Neural crest cell (in vitro differentiated cells): ENCODE measurements around the gene PRKCI. TPM values are rescaled to one million over a fixed set of nuclear protein-coding genes. Genes with fewer than 3 reads are reported as not detected.

Source experiments
- DNase-seq: peaks from one replicate; pipeline ENCODE4 v3.0.0; 2021; ENCODE audit warnings: low read depth, mixed read lengths, low spot score
- H3K27ac Mint-ChIP-seq: one replicate; pipeline ENCODE4 v1.8.0; 2021; ENCODE audit warnings: mild to moderate bottlenecking, mixed read lengths; ENCODE audit not compliant: unreplicated experiment
- H3K27me3 Mint-ChIP-seq: 2 replicates; pipeline ENCODE4 v1.8.0; 2021; ENCODE audit warnings: low read depth, mild to moderate bottlenecking, mixed read lengths
- H3K36me3 Mint-ChIP-seq: 2 replicates; pipeline ENCODE4 v1.8.0; 2021; ENCODE audit warnings: low read depth, mild to moderate bottlenecking, mixed read lengths
- H3K4me1 Mint-ChIP-seq: 2 replicates; pipeline ENCODE4 v1.8.0; 2021; ENCODE audit warnings: mixed read lengths
- H3K4me3 Mint-ChIP-seq: one replicate; pipeline ENCODE4 v1.8.0; 2021; ENCODE audit warnings: mild to moderate bottlenecking, mixed read lengths
- H3K9me3 Mint-ChIP-seq: 2 replicates; pipeline ENCODE4 v1.8.0; 2021; ENCODE audit warnings: mixed read lengths
- total RNA-seq: library from RNA; stranded (reverse); gene quantifications from 2 replicates; pipeline ENCODE4 v1.2.1, GENCODE V29; 2021
- TF ChIP-seq, protein P1 (sequence below): fragments of 200-600 bp; sonication (generic); conservative IDR thresholded peaks from 2 replicates; pipeline ENCODE4 v1.5.0; 2021; ENCODE audit warnings: antibody characterized with exemption, mild to moderate bottlenecking

The PRKCI gene
- total RNA-seq, 1 donor from 2014 or later = 33.4 TPM

DNA sequence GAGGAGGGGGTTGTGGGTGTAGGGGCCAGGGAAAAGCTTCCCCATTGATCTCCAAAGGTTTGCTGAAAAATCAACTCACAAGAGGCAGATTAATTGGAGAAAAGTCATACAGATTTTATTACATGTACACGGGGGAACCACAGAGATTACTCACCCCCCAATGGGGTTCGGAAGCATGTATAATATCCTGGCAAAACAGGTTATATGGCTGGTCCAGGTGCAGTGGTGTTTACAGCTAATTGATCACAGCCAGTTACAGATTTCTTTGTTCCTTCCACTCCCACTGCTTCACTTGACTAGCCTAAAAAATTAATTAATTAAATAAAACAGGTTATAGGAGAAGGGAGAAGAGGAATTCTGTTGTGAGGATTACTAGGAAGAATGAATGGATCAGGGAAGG is 22.4 kb downstream of the PRKCI start:
- H3K27me3 Mint-ChIP-seq = no peaks in the 10 kb centered on the region
- H3K9me3 Mint-ChIP-seq = no peaks in the 10 kb centered on the region
- H3K27ac Mint-ChIP-seq = no peak overlapping the region
- peaks cover 5% of the 10 kb centered on the region for H3K36me3 Mint-ChIP-seq
- no peaks in the 10 kb centered on the region for H3K4me1 Mint-ChIP-seq
- no peak overlapping the region for H3K4me3 Mint-ChIP-seq
- TF ChIP-seq, protein P1, sequence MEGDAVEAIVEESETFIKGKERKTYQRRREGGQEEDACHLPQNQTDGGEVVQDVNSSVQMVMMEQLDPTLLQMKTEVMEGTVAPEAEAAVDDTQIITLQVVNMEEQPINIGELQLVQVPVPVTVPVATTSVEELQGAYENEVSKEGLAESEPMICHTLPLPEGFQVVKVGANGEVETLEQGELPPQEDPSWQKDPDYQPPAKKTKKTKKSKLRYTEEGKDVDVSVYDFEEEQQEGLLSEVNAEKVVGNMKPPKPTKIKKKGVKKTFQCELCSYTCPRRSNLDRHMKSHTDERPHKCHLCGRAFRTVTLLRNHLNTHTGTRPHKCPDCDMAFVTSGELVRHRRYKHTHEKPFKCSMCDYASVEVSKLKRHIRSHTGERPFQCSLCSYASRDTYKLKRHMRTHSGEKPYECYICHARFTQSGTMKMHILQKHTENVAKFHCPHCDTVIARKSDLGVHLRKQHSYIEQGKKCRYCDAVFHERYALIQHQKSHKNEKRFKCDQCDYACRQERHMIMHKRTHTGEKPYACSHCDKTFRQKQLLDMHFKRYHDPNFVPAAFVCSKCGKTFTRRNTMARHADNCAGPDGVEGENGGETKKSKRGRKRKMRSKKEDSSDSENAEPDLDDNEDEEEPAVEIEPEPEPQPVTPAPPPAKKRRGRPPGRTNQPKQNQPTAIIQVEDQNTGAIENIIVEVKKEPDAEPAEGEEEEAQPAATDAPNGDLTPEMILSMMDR = no peak
- DNase-seq = no peak

DNA sequence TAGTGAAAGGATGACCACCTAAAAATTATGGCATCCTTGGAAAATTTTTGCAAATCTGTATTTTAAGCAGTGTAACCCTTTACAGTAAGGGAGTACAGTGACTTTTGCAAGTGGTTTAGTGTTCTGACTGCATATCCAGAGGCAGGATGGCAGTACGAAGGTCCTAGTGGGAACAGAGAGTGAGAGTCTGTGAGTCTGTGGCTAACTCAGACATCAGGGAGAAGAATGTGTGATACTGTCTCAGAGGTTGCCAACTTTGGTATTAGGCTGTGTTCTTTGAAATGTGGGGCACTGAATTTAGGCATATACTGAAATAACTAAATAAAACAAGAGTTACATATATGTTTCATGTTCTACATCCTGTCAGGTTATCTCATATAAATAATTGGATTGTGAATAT is 25.7 kb downstream of the PRKCI start:
- no peak for DNase-seq
- H3K27me3 Mint-ChIP-seq = no peaks in the 10 kb centered on the region
- TF ChIP-seq, protein P1 = no peak
- H3K36me3 Mint-ChIP-seq = peaks cover 7% of the 10 kb centered on the region
- H3K4me3 Mint-ChIP-seq = no peak overlapping the region
- H3K4me1 Mint-ChIP-seq = no peaks in the 10 kb centered on the region
- H3K27ac Mint-ChIP-seq = peak overlapping the region; percentile 91
- no peaks in the 10 kb centered on the region for H3K9me3 Mint-ChIP-seq

DNA sequence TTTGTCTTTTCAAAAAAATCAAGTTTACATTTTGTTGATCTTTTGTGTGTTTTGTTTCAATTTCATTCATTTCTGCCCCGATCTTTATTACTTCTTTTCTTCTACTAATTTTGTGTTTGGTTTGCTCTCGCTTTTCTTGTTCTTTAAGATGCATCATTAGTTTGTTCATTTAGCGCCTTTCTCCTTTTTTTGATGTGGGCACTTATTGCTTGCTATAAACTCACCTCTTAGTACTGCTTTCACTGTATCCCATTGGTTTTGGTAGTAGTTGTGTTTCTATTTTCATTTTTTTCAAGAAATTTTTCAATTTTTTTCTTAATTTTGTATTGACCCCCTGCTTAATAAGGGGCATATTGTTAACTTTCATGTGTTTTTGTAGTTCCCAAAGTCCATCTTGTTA is 34.4 kb downstream of the PRKCI start:
- Mint-ChIP-seq H3K4me1 (no peaks in the 10 kb centered on the region), H3K27me3 (no peaks in the 10 kb centered on the region), H3K36me3 (peaks cover 36% of the 10 kb centered on the region), H3K4me3 (no peak overlapping the region), H3K9me3 (peaks cover 21% of the 10 kb centered on the region), H3K27ac (no peak overlapping the region)
- DNase-seq = no peak
- TF ChIP-seq, protein P1 = no peak

DNA sequence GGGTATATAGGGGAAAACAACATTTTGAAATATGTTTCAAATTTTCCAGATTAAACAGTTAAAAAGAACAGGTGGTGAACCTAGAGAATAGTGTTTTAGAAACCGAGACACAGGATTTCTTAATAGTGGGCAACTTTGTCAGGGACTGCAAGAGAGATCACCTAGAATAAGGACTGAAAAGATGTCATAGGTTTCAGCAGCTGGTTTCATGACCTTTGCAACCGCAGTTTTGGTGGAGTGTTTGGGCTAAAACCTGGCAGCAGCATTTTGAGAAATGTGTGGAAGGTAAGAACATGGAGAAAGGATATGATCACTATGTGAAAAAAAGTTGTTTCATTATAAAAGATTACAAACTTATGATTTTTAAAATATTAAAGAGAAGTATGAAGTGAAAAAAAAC is 34.9 kb downstream of the PRKCI start:
- Mint-ChIP-seq H3K36me3 (peaks cover 36% of the 10 kb centered on the region), H3K9me3 (peaks cover 21% of the 10 kb centered on the region), H3K27ac (no peak overlapping the region), H3K4me3 (no peak overlapping the region), H3K4me1 (no peaks in the 10 kb centered on the region), H3K27me3 (no peaks in the 10 kb centered on the region)
- DNase-seq = no peak
- TF ChIP-seq, protein P1 = no peak

DNA sequence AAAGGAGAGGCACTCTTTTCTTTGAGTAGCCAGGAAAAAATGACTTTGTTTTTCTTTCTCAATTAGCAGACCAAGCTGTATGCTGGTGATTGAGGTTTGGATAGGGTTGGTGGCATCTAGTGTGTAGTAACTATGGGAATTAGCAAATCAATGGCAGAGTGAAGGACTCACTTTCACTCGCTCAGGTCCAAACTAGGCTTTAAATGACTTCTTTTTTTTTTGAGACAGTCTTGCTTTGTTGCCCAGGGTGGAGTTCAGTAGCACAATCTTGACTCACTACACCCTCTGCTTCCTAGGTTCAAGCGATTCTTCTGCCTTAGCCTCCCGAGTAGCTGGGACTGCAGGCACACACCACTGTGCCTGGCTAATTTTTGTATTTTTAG is 35.9 kb downstream of the PRKCI start:
- H3K4me1 Mint-ChIP-seq = no peaks in the 10 kb centered on the region
- H3K27me3 Mint-ChIP-seq = no peaks in the 10 kb centered on the region
- no peak overlapping the region for H3K27ac Mint-ChIP-seq
- H3K4me3 Mint-ChIP-seq = no peak overlapping the region
- no peak for DNase-seq
- TF ChIP-seq, protein P1 = no peak
- H3K36me3 Mint-ChIP-seq = peaks cover 33% of the 10 kb centered on the region
- H3K9me3 Mint-ChIP-seq = peaks cover 21% of the 10 kb centered on the region

DNA sequence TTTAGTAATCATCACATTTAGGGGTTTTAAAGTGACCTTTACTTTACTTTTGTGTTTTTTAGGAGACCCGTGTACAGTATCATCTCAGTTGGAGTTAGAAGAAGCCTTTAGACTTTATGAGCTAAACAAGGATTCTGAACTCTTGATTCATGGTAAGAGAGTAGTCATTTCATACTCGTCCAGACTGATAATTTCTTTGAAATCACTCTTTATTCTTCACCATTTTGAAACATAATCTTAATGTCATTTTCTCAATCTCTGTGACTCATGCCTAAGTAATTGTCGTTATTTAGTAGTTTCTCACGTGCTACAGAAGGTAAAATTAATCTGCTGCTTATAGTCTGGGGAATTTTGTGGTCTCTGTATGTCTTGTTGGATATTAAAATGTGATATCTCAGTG is 37.7 kb downstream of the PRKCI start:
- no peaks in the 10 kb centered on the region for H3K27me3 Mint-ChIP-seq
- DNase-seq = no peak
- TF ChIP-seq, protein P1 = no peak
- H3K4me1 Mint-ChIP-seq = no peaks in the 10 kb centered on the region
- peaks cover 23% of the 10 kb centered on the region for H3K36me3 Mint-ChIP-seq
- H3K27ac Mint-ChIP-seq = no peak overlapping the region
- H3K9me3 Mint-ChIP-seq = peaks cover 14% of the 10 kb centered on the region
- H3K4me3 Mint-ChIP-seq = no peak overlapping the region
